GM04504 (cell line): Measurements from ENCODE around the gene ORAI3.

Experiments used
- DNase-seq: peaks from one replicate; pipeline ENCODE4 v3.0.0-alpha.2; 2012; ENCODE audit warnings: low read depth

The ORAI3 gene

DNA sequence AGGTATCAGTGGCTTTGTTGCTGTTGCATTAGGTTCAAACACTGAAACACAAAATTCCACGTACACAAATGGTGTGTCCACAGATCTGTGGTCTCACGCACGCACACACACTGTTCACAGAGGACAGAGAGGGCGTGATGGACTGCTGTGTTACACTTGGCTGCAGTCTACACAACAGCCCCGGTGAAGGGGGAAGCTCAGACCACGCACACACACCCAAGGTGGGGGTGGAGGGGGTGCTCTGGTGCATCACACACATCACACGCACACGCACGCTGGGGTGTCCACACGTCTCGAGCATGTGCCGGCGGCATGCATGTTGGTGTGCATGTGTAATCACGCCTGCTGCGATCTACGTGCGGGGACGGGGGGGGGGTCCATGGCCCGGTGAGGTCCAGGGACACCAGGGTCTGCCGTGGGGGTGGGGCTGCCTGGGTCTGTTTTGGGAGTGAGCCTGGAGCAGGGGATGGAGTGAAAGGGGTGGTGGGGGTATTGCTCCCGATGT, 43.5 kb downstream of the ORAI3 start:
- no peak for DNase-seq

DNA sequence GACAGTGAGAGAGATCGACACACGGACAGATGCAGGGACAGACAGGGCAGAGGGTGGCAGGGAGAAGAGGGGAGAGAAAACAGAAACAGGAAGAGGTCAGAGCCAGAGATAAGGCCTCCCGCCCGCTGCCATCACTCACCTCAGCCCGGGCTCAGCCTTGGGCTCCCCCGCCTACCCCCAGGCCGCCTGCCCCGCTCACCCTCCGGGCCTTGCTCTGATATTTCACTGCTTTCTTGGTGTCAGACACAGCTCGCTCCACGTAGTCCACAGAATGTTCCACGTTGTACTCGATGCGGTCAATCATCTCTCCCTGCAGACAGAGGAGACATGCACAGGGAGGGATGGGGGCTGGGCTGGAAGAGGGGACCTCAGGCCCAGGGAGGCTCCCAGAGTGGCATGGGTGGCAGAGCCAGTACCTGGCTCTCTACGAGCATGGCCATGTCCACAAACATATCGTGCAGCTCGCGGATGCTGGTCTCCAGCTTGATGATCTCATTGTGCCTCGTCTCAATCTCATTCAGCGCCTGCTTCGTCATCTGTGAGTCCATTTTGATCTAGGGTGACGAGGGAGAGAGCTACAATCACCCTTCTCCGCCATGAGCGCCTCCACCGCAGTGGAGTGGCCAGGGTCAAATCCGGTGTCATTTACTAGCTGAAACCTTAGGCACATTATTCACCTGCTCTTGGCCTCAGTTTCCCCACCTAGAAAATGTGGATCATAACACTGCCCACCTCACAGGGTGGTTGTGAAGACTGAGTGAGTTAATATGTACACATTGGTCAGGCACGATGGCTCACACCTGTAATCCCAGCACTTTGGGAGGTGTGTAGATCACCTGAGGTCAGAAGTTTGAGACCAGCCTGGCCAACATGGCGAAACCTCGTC, 44.3 kb downstream of the ORAI3 start:
- no peak for DNase-seq

DNA sequence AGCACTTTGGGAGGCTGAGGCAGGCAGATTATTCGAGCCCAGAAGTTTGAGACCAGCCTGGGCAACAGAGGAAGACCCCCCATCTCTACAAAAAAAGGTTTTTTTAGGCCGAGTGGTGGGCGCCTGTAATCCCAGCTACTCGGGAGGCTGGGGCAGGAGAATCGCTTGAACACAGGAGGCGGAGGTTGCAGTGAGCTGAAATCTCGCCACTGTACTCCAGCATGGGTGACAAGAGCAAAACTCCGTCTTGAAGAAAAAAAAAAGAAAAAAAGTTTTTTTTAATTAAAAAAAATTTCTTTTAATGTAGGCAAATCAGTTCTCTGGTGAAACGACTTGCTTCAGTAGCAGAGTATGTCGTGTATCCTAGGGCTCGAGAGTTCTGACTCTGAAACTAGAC, 47.1 kb downstream of the ORAI3 start:
- DNase-seq = no peak

DNA sequence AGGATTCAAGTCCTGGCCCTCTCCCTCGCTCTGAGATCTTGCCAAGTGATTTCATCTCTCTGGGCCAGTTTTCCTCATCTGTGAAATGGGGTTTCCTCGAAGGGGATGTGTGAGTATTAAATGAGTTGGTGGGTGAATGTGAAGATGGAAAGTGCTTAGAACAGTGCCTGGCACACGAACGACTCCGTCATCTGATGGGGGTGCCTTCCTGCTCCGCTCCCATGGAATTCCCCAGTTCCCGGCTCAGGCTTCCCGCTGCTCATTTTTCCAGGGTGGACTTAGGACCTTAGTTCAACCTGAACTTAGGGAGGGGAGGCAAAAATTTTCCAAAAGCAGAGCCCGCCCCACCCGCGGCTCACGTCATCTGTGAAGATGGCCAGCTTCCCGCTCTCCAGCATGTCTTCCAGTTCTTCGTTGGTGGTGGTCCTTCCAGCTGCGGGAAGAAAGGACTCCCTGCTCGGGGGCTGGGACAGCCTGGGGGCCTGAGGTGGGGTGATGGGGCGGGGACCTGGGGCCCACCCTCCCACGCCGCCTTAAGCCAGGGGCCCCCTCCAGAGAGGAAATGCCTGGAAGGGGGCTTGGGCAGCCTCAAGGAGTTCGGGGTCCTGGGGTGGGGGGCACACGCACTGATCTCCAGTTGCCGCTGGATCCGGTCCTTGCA, 47.6 kb downstream of the ORAI3 start:
- DNase-seq = no peak

DNA sequence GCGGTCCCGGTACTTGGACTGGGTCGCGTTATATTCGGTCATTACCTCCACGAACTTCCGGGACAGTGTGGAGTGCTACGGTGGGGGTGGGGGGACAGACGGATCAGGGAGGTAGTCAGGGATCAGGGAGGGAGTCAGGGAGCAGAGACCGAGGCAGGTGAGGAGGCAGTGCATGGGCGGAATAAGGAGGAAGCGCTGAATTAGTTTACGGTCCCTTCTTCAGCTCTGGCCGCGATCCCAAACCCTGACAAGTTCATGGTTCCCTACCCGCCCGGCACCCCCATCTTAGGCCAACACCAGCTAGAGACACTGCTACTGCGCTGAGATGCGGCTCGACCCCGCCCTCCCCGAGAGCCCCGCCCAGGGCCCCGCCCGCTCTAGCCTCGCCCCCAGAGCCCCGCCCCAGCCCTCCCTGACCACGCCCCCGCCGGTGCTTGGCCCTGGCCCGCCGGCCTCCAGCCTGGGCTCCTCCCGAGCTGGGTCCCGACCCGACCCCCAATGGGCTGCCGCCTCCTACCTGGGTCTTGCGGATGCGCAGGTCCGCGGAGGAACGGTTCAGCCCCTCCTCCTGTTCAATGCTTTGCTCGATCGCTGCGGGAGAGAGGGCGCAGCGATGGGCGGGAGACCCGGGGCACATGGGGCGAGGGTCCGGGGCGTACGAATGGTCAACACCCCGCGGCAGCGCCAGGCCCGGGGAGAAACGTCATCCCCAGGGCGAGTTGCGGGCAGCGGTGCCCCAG, 48.3 kb downstream of the ORAI3 start:
- peak; percentile 62 for DNase-seq

DNA sequence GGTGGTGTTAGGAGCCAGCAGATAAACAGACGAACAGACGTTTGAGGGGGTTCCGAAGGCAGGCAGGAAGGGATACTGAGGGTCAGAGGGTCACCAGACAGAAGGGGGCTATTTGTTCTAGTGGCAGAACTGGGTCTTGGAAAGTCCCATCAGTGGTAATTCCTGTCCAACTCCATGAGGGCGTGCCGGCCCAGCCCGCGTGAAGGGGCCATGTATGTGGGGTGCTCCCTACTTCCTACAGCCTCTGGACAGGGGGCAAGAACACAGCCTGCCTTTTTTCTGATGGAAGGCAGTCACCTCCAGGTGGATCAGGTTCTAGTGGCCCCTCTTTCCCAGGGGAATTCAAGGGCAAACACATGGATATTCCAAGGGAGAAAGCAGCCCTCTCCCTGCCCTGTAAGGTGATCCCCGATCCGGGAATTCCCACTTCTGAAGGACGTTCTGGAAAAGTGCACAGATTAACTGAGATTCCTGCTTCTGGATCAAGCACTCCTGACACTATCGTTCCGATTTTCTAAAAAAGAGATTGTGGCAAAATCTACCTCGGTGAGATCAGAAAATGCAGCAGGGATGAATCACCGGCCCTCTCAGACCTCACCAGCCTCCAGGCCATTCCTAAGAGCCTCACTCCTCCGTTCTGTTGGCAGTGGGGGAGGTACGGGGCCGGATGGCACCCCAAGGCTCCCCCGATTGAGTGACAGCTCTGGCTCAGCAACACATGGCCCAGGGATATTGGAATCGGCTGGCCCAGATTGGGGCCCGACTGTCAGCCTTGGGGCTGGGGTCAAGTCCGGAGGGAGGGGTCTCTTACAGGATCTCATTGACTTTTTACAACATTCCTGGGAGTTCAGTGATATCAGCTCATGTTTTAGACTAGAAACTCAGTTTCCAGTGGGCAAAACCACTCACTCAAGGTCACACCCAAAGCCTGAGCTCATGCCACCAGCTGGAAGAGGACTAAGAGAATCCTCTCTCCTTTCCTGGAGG, 49.1 kb downstream of the ORAI3 start:
- peak; percentile 64 for DNase-seq

DNA sequence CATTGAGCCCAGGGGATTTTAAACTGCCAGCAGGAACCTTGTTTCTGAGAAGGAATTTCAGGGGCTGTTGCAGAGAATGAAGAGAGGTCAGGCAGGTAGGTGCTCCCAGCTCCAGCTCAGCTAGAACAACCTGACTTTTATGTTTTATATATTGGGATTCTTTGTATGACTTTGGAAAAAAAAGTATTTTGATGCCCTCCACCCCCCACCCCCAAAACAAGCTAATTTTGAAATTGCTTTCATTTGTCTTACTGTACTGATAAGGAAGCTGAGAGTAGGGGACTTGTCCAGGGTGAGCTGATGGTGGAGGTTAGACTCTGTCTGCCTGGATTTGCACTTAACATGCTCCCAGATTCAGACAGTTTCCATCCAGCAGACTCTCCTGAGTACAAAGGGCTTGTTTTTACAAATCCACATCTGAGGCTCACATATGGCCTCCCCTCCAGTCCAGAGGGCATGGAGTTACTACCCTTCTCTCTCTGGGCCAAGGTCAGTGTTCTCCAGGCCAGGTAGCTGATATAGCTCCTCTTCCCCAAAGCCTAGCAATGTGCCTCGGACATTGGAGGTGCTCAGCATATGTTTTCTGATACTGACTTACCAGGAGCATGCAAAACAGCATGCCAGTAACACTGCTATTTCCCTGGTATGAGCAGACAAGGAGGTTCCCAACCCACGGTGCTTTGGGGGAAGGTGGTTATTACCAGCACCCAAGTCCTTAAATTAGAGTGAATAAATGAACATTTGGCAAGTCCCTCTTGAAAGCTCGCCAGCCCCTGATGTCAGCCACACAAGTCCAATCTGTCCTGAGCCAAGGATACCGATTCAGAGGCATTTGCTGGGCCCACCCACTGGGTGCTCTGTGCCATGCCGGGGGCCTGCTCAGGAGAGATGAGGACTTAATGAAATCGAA, 50.2 kb downstream of the ORAI3 start:
- no peak for DNase-seq

DNA sequence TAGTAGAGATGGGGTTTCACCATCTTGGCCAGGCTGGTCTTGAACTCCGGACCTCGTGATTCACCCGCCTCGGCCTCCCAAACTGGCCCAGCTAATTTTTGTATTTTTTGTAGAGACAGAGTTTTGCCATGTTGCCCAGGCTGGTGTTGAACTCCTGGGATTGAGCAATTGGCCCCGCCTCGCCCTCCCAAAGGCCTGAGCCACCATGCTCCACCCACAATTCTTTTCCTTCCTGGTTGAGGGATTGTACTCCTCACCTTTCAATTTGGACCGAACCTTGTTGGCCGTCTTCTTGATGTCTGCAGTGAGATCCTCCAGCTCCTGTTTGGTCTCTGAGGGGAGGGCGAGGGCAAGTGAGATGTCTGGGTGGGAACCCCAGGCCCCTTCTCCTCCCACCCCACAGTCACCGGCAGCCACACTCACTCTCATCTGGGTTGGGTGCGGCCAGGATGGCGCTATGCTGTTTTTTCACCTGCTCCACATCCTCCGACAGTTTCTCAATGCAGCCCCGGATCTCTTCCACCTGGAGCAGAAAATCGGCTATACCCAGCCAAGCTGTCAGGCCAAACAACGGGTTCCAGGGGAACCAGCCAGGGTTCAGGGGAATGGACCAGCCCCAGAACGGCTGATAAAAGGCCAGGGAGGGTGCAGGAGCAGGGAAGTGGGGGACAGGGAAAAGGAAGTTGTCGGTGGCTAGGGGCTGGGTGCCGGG, 52.0 kb downstream of the ORAI3 start:
- DNase-seq = no peak

DNA sequence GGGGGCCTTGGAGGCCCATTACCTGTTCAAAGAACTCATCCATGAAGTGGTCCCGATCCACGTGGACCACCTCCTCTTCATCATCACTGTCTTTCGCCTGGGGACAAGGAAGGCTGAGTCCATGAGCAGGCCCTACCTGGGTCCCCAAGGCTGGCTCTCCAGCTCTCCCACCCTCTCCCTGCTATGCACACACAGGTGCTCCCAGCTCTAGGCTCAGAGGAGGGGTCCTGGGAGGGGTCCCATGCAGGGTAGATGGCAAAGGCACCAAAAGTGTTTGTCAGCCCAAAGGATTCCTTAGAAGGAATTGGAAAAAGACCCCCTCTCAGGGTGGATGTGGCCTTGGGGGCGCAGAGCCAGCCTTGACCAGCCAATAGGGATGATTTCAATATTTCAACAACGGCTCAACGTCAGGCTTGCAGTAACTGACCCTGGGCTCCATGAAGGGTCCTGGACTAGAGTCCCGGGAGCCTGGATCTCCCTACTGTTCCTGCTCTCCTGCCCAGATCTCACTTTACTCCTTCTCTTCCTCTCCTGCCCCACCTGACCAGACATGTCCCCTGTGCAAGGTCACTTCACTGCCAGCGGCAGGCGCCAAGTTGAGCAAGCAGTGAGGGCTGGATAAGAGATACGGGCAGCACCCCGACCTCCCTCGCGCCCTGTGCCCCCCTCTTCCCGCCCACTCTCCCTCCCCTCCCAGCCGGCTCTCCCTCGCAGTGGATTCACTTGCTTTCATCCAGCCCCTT, 52.8 kb downstream of the ORAI3 start:
- no peak for DNase-seq

DNA sequence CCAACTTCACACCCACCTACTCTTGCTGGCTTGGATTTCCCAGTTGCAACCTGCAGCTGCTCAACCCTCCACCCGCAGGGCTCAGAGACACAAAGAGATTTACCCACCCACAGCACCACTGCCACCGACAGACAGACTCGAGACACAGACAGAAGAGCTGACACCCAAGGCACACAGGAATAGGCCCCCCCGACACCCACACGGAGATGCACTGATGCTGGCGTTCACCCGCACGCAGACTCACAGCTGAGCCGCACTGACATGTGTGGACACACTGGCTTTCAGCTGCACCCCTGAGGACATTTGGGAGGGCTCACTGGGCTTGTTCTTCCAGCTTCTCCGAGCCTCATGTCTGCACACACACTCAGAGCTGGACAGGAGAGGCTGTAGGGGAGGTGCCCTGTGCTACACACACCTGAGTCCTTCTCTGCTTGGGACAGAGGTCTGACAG, 53.4 kb downstream of the ORAI3 start:
- no peak for DNase-seq

DNA sequence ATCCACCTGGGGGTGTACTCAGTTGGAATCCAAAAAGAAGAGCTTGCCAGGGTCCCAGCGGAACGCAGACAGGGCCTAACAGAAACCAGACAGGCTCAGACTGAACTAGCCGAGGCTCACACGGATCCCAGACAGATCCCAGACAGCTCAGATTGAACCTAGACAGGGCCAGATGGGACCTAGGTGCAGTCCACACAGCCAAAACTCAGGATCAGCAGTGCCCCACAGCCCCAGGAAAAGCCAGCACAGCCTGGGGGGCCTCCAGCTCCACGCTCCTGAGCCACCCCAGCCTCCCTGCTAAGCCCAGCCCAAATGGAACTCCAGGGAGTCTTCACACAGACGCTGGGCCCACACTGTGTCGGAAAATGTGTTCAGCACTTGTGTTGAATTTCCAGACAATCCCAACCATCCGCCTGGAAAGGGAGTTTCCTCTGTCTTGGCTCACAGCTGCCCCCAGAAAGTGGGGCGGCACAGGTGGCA, 54.0 kb downstream of the ORAI3 start:
- no peak for DNase-seq

DNA sequence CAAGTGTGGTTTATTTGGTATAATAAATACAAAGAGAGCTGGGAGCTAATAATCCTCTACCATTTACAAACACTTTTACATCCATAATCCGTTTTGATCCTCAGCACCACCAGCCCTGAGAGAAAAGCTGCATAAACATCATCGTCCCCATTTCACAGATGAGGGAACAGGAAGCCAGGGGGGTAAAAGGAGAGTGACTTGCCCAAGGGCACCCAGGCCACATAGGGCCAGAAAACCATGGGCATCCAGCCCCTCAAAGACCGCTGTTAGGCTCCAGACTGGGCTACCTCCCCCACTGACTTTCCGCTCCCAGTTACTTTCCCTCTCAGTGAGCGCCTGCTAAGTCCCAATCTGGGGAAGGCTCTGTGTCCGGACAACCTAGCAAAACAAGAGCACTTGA, 54.9 kb downstream of the ORAI3 start:
- no peak for DNase-seq
